Fibroblast of skin of left quadriceps (primary cell): ENCODE measurements around the gene TRAM2.

Experiments
- DNase-seq, 2 experiments: peaks; one replicate each; pipeline ENCODE4 v3.0.0-alpha.2; 2013; ENCODE audit warnings: low read depth in 2 of 2

The TRAM2 gene

GRCh38 chr6:52566853-52567279, 10.0 kb downstream of the TRAM2 start:
- DNase-seq, result no peak

- DNase-seq, result no peak
These were observed 10.7 kb downstream of the TRAM2 start for GRCh38 chr6:52566201-52566600.

GRCh38 chr6:52564856-52565255, 12.0 kb downstream of the TRAM2 start:
- DNase-seq, result no peak

- DNase-seq, result no peak
These were observed 13.9 kb downstream of the TRAM2 start for GRCh38 chr6:52562911-52563310.

- no peak for DNase-seq
These were observed 16.4 kb downstream of the TRAM2 start for GRCh38 chr6:52560462-52560861.

- no peak for DNase-seq
These were observed 18.4 kb downstream of the TRAM2 start for GRCh38 chr6:52558266-52559000.

GRCh38 chr6:52557389-52558265, 19.2 kb downstream of the TRAM2 start:
- DNase-seq, result no peak

GRCh38 chr6:52555518-52556233, 21.2 kb downstream of the TRAM2 start:
- DNase-seq, result no peak

GRCh38 chr6:52554684-52555280, 22.1 kb downstream of the TRAM2 start:
- DNase-seq, result no peak

- no peak for DNase-seq
These were observed 23.1 kb downstream of the TRAM2 start for GRCh38 chr6:52553719-52554118.

GRCh38 chr6:52553158-52553557, 23.7 kb downstream of the TRAM2 start:
- no peak for DNase-seq

GRCh38 chr6:52552278-52552643, 24.6 kb downstream of the TRAM2 start:
- DNase-seq, result no peak

- DNase-seq, result peak in 1 of 2 experiments; percentile 64
These were observed 25.2 kb downstream of the TRAM2 start for GRCh38 chr6:52551483-52552277.

GRCh38 chr6:52550870-52551269, 26.0 kb downstream of the TRAM2 start:
- no peak for DNase-seq

- no peak for DNase-seq
These were observed 26.8 kb downstream of the TRAM2 start for GRCh38 chr6:52550014-52550575.

GRCh38 chr6:52549428-52549827, 27.4 kb downstream of the TRAM2 start:
- DNase-seq, result no peak

GRCh38 chr6:52548999-52549398, 27.9 kb downstream of the TRAM2 start:
- DNase-seq, result no peak

GRCh38 chr6:52548353-52548713, 28.5 kb downstream of the TRAM2 start:
- DNase-seq, result no peak

- DNase-seq, result no peak
These were observed 29.1 kb downstream of the TRAM2 start for GRCh38 chr6:52547647-52548352.

GRCh38 chr6:52546678-52547077, 30.2 kb downstream of the TRAM2 start:
- DNase-seq, result no peak
